DLD1 (cell line): Measurements from ENCODE around the gene PLA2G2A.

Experiments used
- in situ Hi-C: cut with HindIII; loops from 2 replicates; pipeline ENCODE4 v1.10.0; 2017; ENCODE audit warnings: low sequenced_read_pairs

PLA2G2A gene

GRCh38 chr1:19936061-19936750, 43.2 kb downstream of the PLA2G2A start:
- in situ Hi-C loops, result loop anchor here (25.0 kb wide), 1 partner anchor 226 kb away; no protein-coding TSS in a partner anchor

GRCh38 chr1:19934336-19934735, 45.1 kb downstream of the PLA2G2A start:
- in situ Hi-C loops, result loop anchor here (25.0 kb wide), 1 partner anchor 228 kb away; no protein-coding TSS in a partner anchor

DNA sequence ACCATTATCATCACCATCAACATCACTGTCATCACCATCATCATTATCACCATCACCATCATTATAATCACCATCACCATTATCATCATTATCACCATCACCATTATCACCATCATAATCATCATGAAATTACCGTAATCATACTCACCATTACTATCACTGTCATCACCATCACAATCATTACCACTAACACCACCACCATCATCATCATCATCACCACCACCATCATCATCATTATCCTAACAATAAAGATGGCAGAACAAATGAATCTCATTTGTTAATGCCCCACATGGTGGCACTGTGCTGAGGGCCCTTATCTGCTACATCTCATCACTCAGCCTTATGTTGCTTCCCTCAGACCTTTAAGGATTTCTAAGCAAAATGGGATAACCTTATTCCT, 46.6 kb downstream of the PLA2G2A start:
- in situ Hi-C loops, result loop anchor here (25.0 kb wide), 1 partner anchor 229 kb away; no protein-coding TSS in a partner anchor

DNA sequence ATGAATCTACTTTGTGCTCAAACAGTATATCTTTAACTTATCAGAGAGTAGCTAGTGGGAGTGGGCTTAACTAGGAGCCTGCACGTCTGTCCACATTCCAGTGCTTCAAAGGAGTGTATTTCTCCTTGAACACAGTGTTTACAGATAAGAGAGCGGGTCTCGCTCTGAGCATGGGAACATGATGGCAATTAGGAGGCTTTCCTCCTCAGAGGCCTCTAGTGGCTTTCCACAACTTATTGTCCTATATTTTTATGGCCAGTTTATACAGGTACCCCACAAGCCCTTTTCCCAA, 52.3 kb downstream of the PLA2G2A start:
- in situ Hi-C loops, result loop anchor here (25.0 kb wide), 1 partner anchor 235 kb away; no protein-coding TSS in a partner anchor

- in situ Hi-C loops, result loop anchor here (25.0 kb wide), 1 partner anchor 236 kb away; no protein-coding TSS in a partner anchor
These were observed 52.9 kb downstream of the PLA2G2A start for GRCh38 chr1:19926296-19927129.
